Spleen (tissue), 7 donors: ENCODE data around the gene SLC24A3.

ENCODE experiments used
- CTCF ChIP-seq, 11 experiments: fragments of 200-600 bp in 7 of 11; fragments of 450-650 bp in 4 of 11; sonication (generic) in 4 of 11; IDR thresholded peaks in 8 of 11; conservative IDR thresholded peaks in 3 of 11; 1 replicate in 7 of 11; 2 replicates in 4 of 11; pipeline versions ENCODE4 v1.4.0 to v1.8.0; 2016 to 2021; ENCODE audit warnings: antibody characterized with exemption in 11 of 11, inconsistent platforms in 4 of 11, mild to moderate bottlenecking in 1 of 11
- POLR2A ChIP-seq, 3 donors: fragments of 450-650 bp; IDR thresholded peaks; one replicate each; pipeline ENCODE4 v1.5.1; 2017; ENCODE audit warnings: antibody characterized with exemption in 3 of 3, mild to moderate bottlenecking in 1 of 3
- POLR2AphosphoS5 ChIP-seq, 3 donors: sonication (generic); formaldehyde crosslinking; IDR thresholded peaks; one replicate each; pipeline ENCODE4 v1.5.1; 2017; ENCODE audit warnings: antibody characterized with exemption in 3 of 3
- donor health status: DM: no; HTN: no; CAD: no; lungs with moderate emphysema.
- donor health status: DM: no; HTN: no; CAD: no.
- donor health status: DM: no; HTN: no; CAD: no.

GRCh38 chr20:19213946-19214490 is 1.6 kb downstream of the SLC24A3 start:
- TF ChIP-seq CTCF (IDR thresholded peaks at IDR 0.05 in 8 of 11, conservative IDR thresholded peaks at IDR 0.05 in 3 of 11): no peak
- no peak for TF ChIP-seq POLR2A (IDR thresholded peaks at IDR 0.05)
- TF ChIP-seq POLR2AphosphoS5 (IDR thresholded peaks at IDR 0.05): no peak
